LNCaP clone FGC (cell line): Measurements from ENCODE around the gene MAF.

Experiments
- DNase-seq: peaks from one replicate; pipeline ENCODE4 v3.0.0-alpha.2; 2011; ENCODE audit warnings: low read depth
- H3K4me3 ChIP-seq: 2 replicates; pipeline ENCODE4 v1.5.1; 2011; ENCODE audit warnings: mild to moderate bottlenecking, low read depth, low read length, control low read depth
- TF ChIP-seq, protein P1 (sequence below): IDR thresholded peaks from 2 replicates; pipeline ENCODE4 v1.5.1; 2012; ENCODE audit warnings: mild to moderate bottlenecking; ENCODE audit not compliant: control insufficient read depth, insufficient read depth; ENCODE audit errors: extremely low read depth

The MAF gene

DNA sequence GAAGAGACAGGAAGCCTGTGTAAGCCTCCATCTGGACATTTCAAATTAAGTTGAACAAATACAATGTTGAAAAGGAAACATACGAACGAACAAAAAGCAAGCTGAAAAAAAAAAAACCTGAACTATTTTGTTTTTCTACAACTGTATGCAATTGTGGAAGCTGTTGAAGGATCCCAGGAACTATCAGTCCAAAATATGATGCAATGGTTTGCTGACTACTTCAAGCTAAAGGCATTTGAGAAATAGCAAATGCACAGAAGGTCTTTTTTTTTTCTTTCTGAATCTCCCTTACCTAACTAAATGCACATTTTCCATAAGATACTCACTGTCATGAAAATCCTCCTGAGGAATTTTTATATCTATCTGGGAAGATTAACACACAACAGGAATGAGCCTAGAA is 40.2 kb downstream of the MAF start:
- TF ChIP-seq, protein P1, sequence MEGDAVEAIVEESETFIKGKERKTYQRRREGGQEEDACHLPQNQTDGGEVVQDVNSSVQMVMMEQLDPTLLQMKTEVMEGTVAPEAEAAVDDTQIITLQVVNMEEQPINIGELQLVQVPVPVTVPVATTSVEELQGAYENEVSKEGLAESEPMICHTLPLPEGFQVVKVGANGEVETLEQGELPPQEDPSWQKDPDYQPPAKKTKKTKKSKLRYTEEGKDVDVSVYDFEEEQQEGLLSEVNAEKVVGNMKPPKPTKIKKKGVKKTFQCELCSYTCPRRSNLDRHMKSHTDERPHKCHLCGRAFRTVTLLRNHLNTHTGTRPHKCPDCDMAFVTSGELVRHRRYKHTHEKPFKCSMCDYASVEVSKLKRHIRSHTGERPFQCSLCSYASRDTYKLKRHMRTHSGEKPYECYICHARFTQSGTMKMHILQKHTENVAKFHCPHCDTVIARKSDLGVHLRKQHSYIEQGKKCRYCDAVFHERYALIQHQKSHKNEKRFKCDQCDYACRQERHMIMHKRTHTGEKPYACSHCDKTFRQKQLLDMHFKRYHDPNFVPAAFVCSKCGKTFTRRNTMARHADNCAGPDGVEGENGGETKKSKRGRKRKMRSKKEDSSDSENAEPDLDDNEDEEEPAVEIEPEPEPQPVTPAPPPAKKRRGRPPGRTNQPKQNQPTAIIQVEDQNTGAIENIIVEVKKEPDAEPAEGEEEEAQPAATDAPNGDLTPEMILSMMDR: no peak
- no peak for DNase-seq
- H3K4me3 ChIP-seq: no peak overlapping the region

DNA sequence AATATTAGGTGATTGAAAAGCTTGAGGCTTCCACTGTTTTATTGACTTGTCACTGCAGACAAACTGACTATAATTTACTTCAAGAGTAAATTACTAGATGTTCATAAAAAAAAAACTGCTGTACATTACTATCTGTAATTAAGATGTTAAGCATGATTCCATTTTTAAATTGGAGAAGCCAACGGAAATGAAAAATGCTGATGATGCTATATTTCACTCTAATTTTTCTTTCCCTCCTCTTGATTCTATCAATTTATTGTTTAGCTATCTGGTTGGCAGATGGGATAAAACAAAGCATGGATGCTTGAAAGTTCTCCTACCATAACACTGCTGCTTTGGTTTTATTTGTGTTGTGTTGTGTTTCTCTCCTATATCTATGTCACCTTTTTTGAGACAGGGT is 41.0 kb downstream of the MAF start:
- H3K4me3 ChIP-seq: no peak overlapping the region
- TF ChIP-seq, protein P1: no peak
- DNase-seq: no peak

DNA sequence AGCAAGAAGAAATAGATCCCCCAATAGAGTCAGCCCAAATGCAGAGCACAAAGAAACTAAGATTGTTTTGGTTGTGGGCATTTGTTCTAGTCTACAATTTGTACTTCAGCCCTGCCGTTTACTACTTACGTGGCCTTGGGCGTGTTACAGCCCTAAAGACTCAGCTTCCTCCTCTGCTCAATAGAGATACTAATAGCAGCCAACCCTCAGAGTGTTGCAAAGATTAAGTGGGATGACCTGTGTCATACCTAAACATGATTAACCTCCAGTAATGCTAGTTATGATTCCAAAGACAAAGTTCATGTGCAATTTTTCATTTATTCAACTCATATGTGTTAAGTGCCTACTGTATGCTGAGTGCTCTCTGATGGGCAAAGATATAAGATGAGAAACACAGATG is 43.1 kb downstream of the MAF start:
- H3K4me3 ChIP-seq: no peak overlapping the region

DNA sequence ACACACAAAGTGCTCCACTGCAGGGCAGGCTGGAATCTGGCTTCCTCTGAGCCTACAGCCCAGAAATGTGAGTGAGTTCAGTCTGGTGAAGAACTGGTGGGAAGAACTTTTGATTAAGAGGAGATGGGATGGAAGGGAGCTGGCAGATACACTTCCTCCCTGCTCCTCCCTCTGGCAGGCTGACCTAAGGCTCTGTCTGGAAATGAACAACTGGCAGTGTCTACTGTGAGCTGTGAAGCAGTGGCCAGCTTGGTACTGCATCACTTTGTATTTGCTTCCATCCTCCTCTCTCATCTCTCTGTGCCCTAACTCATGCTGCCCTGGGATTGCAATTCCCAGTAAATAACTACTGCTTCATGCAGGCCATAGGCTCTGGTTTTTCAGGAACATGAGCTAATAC is 45.6 kb downstream of the MAF start:
- no peak for DNase-seq
- TF ChIP-seq, protein P1: no peak

More for the DNA sequence above, 43.1 kb downstream of the MAF start:
- TF ChIP-seq, protein P1: no peak
- DNase-seq: no peak

DNA sequence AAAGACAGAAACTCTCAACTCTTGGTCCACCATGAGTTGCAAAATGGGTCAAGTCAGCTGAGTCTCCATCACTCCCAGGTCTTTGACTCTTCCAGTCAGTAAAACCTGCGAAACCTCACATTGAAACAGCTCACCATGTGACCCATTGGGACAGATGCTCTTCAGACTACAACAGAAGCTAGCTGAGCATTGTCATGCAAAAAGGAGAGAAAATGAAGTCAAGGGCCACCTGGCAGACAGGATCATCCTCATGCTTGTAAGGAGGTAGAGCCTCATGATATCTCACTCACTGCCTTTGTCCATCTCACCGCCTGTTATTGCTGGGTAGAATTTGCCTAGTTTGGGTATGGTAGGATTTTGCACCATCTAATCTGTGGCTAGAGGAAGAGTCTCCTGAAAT is 50.2 kb downstream of the MAF start:
- TF ChIP-seq, protein P1: no peak
- DNase-seq: no peak
- no peak overlapping the region for H3K4me3 ChIP-seq

More for the DNA sequence above, 45.6 kb downstream of the MAF start:
- no peak overlapping the region for H3K4me3 ChIP-seq

DNA sequence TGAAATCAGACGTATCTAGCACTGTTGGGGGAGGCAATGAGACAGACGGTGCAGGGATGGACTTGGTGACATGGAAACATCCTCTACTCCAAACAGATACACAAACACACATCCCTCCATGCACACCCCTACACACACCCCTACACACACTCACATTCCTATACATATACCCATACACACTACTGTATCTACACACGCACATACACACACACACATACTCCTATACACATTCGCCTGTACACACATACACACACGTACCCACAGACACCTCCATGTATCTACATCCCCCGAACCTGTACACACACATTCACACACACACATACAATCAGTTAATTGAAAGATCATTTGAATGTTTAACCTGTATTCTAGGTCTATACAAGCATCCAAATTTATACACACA is 53.5 kb downstream of the MAF start:
- no peak for DNase-seq
- H3K4me3 ChIP-seq: no peak overlapping the region
- TF ChIP-seq, protein P1: no peak
